RKO (cell line): ENCODE data around the gene SLIT3.
"Not testable (repeated sequence)": the region's sequence is repeated elsewhere in the genome, so short reads cannot be mapped to it uniquely, and the experiment has no call there.

Source experiments
- DNase-seq: peaks from one replicate; pipeline ENCODE4 v3.0.0-alpha.2; 2016; ENCODE audit warnings: low spot score

SLIT3 gene

GRCh38 chr5:169142264-169142970, 158.5 kb downstream of the SLIT3 start:
- DNase-seq, result no peak

GRCh38 chr5:169140215-169140614, 160.7 kb downstream of the SLIT3 start:
- DNase-seq, result not testable (repeated sequence)

- no peak for DNase-seq
These were observed 161.4 kb downstream of the SLIT3 start for GRCh38 chr5:169139480-169140050.

DNA sequence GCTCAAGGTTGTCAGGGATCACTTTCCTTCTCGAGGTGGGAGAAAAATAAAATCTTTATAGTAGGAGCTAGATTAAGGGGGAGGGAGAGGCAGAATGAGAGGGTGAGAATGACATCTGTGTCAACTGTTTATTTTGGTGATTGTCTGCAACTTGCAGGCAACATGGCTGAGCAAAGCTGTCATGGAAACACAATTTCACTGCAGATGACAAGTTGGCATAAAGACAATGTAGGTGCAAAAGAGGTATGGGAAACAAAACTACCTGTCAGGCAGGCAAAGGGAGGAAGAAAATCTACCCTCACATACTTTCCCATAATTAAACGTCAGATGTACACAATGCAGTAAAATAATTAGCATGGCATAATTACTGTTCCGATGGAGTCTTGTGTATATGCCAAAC, 167.4 kb downstream of the SLIT3 start:
- no peak for DNase-seq

DNA sequence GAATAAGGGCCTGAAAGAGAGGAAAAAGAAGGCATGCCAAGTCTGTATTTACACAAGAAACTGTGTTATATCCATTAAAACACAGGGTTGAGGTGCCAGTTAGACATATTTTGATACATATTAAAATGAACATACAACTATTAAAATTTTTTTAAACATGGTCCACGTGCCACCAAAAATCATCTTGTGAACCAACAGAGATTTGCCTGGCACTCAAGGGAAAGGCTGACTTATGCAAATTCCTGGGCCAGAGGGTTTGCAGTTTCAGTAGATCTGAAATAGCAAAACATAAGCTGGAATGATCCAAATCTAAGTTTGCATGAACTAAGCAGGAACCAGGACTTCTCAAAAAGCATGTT, 168.7 kb downstream of the SLIT3 start:
- no peak for DNase-seq

DNA sequence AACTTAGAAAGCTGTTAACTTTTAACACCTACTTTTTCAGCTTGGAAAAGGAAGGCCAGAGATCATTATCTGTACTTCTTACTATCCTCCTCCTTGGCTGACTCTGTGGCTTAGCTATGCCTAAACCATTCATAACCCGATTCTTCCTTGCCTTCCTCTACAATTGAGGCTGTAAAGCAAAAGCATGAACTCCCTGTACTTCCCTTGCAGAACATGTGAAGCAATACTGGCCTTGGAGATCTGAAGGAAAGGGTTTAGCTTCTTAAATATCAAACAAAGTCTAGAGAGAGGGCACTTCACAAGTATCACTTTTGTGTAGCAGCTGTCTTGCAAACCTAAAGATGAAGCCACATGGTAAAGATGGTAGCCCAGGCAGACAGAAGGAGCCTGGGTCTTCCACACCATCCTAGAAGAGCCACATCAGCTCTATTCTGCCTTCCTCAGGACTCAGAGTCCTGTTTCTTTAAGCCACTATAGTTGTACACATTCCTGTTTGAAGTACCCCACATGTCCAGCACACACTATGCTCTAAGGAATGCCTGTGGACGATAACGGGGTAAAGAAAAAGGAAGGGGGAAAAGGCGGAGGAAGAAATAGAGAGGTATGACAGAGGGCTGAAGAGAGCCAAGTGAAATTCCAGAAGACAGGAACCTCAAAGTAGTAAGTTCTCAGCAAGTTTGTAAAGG, 169.2 kb downstream of the SLIT3 start:
- DNase-seq, result no peak

DNA sequence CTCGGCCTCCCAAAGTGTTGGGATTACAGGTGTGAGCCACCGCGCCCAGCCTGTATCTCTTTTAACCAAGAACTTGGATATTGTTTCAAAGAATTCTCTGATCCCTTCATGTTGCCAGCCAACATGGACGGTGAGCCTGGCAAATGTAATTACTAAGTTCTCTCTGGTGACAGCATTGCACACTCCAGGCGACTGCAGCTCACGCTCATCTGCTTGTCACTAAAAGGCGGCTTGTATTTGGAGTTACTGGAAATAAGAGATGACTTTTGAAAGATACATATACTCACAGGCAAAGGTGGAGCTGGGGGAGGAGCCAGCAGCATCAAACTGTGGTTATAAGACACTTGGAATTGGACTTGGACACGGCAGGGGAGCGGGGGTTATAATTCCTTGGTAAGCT, 172.3 kb downstream of the SLIT3 start:
- DNase-seq, result no peak

GRCh38 chr5:169127431-169127830, 173.5 kb downstream of the SLIT3 start:
- DNase-seq, result no peak

DNA sequence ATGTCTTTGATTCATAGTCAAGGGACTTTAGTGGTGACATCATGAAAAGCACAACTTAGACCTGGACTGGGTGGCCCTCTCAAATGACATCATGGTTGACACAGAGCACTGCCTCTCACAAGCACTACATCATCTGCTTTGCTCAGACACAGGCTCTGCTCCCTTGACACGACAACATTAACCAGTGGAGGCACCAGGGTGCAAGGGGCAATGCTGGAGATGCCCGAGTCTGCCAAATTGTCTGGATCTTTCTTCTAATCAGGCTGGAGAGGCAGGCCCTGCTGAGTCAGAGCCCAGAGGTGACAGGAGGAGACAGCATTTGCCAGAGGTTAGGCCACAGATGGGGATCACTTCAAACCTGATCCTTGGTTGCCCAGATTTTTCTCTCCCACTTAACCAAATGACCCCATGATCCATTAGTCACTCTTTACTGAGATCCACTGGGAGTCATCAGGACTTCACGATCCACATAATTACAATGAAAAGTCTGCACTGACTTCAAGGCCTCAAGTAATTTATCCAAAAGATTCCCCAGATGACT, 174.4 kb downstream of the SLIT3 start:
- DNase-seq, result no peak

- DNase-seq, result no peak
These were observed 175.4 kb downstream of the SLIT3 start for GRCh38 chr5:169125571-169125970.

GRCh38 chr5:169122951-169123350, 178.0 kb downstream of the SLIT3 start:
- no peak for DNase-seq

GRCh38 chr5:169121630-169122420, 179.1 kb downstream of the SLIT3 start:
- DNase-seq, result no peak

- no peak for DNase-seq
These were observed 181.5 kb downstream of the SLIT3 start for GRCh38 chr5:169119288-169120048.

DNA sequence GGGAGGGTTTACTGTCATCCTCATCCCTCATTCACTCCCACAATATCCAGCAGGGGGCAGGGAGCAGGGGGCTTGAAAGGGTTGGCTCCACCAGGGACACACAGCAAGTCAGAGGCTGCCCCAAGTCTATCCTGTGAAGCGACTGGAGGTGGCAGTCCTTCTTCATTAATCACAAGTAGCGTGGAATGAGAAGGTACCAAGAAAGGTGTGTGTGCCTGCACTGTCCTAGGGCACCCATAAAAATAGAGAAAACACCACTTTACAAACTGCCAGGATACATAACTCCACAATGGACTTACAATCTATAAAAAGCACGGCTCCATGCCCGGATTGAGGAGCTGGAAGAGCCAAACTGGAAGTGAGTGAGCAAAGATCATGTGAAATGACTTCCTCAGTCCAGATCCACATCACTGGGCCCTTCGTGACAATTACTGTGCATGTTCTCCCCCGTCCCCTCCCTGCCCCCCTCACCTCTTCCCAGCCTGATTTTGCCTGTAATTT, 183.9 kb downstream of the SLIT3 start:
- no peak for DNase-seq

GRCh38 chr5:169115461-169116124, 185.3 kb downstream of the SLIT3 start:
- no peak for DNase-seq

DNA sequence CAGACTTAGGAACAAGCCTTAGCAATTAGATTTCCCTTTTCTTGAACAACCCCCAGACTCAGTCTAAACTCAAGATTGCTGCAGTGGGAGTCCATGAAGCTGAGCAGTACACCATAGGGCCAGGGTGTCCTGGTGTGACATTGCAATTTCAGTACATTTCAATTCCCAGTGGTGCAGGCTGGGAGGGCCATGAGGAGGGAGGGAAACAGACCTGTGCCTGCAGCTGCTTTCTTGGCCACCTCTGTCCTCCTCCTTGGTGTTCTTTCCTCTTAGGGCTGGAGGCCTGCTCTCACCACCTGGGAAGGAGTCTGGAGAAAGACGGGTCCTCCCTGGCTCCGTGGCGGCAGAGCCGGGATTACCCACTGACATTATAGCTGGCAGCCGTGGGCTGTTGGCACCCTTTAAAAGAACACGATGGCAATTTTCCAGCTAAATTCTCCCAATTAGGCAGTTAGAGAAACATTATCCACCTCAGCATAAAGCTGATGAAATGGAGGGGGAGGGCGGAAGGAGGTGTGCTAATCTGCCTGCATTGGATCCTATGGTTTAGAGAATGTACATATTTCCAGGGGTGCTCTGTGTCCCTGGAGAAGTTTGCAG, 186.4 kb downstream of the SLIT3 start:
- DNase-seq, result no peak

DNA sequence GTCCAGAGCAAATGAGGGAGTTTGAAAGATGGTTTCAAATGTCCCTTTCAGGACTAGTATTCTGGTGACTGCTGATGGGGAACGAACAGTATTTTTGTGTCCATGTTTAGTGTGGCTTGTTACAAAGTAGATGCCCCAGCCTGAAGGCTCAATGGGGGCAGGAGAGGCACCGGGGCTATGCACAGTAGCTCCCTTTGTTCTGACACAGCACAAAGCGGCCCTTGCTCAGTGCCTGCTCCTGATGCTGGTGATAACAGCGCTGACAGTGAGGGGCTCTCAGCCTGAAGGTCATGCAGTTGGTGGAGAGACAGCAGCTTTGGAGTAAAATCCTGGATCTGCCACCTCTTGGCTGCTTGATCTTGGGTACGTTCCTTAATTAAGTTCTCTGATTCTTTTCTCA, 188.9 kb downstream of the SLIT3 start:
- no peak for DNase-seq

DNA sequence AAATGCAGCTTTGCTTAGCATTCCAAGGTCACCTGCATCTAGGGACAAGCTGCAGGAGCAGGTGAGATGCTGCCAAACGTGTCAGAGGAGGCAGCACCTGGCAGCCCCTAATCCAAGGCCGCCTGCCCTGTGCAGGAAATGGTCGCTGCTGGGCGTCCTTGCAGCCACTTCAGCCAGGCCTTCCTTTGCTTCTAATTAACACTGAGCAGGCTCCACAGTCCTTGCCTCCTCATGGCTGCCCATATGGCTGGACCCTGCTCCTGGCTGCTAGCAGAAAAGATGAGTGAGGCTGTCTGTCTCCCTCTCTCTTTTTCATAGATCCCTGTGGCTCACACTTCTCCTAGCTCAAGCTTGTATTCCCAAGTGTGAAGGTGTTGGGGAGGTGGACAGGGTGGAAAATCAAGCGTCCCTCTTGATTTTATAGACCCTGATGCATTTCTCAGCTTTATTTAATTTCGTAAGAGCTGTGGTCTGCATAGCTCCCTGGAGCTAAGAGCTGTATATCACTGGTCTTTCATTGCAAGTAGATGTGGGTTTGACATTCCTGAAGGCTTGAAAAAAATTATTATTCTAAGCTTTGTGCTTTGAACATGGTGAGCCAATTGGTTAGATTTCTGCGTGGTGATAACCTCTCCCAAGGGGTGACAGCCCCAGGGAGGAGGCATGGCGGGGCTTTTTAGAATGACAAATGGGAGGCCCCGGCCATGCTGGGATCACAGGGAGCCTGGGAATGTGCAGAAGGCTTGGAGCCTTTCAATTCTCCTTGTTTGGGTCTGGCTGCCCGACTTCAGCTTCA, 193.8 kb downstream of the SLIT3 start:
- no peak for DNase-seq

- not testable (repeated sequence) for DNase-seq
These were observed 195.4 kb downstream of the SLIT3 start for GRCh38 chr5:169105582-169105981.
